HEK293 (cell line): ENCODE data around the gene ZNF540.

Source experiments
- CTCF ChIA-PET: fragments of 350-600 bp; formaldehyde crosslinking; extraction: SDS; loops from one replicate; lab custom pipeline; 2021; ENCODE audit warnings: antibody characterized with exemption; lab: Yijun Ruan, JAX
- POLR2A ChIA-PET: fragments of 300-600 bp; formaldehyde crosslinking; extraction: SDS; loops from one replicate; lab custom pipeline; 2020; ENCODE audit warnings: antibody characterized with exemption, inconsistent platforms; lab: Yijun Ruan, JAX
- H3K27ac ChIP-seq: fragments of 200-500 bp; sonication (Bioruptor generic); 2 replicates; pipeline ENCODE4 v1.5.1; 2014; ENCODE audit warnings: low read depth, low read length, control low read depth, inconsistent platforms; ENCODE audit errors: extremely low read depth
- H3K36me3 ChIP-seq, 2 experiments: fragments of 200-500 bp in 1 of 2; sonication (Bioruptor generic) in 1 of 2; 1 replicate in 1 of 2; 2 replicates in 1 of 2; pipeline ENCODE4 v1.5.1; 2014 to 2017; ENCODE audit warnings: inconsistent platforms in 2 of 2, low read length in 2 of 2; ENCODE audit not compliant: control insufficient read depth in 2 of 2, insufficient read depth in 1 of 2
- H3K4me1 ChIP-seq: fragments of 200-500 bp; sonication (Bioruptor generic); 2 replicates; pipeline ENCODE4 v1.5.1; 2014; ENCODE audit warnings: mild to moderate bottlenecking, low read length, inconsistent platforms; ENCODE audit not compliant: control insufficient read depth, insufficient read depth
- H3K4me3 ChIP-seq: 2 replicates; pipeline ENCODE4 v1.5.1; 2011; ENCODE audit warnings: low read depth, mild to moderate bottlenecking, control low read depth, low read length, moderate library complexity
- H3K9me3 ChIP-seq: fragments of 200-500 bp; sonication (Bioruptor generic); 2 replicates; pipeline ENCODE4 v1.5.1; 2014; ENCODE audit warnings: low read depth, low read length, inconsistent platforms; ENCODE audit not compliant: control insufficient read depth, insufficient read depth
- ELK4 ChIP-seq: IDR thresholded peaks from 2 replicates; pipeline ENCODE4 v1.6.1; 2011; ENCODE audit warnings: mild to moderate bottlenecking, low read depth, low read length, borderline replicate concordance
- MZF1 ChIP-seq: fragments of 450-650 bp; formaldehyde crosslinking; IDR thresholded peaks from 2 replicates; pipeline ENCODE4 v1.5.1; 2017; ENCODE audit warnings: missing biosample characterization, missing genetic modification characterization, borderline replicate concordance
- RBAK ChIP-seq: fragments of 450-650 bp; formaldehyde crosslinking; IDR thresholded peaks from 2 replicates; pipeline ENCODE4 v1.5.1; 2016; ENCODE audit warnings: missing biosample characterization, missing genetic modification characterization
- SP7 ChIP-seq: fragments of 450-650 bp; formaldehyde crosslinking; IDR thresholded peaks from 2 replicates; pipeline ENCODE4 v1.5.1; 2016; ENCODE audit warnings: missing biosample characterization, missing genetic modification characterization
- ZFP69B ChIP-seq: fragments of 450-650 bp; formaldehyde crosslinking; IDR thresholded peaks from 2 replicates; pipeline ENCODE4 v1.5.1; 2016; ENCODE audit warnings: missing biosample characterization, missing genetic modification characterization
- ZNF114 ChIP-seq: fragments of 450-650 bp; formaldehyde crosslinking; IDR thresholded peaks from 2 replicates; pipeline ENCODE4 v1.5.0; 2017; ENCODE audit warnings: missing biosample characterization, missing genetic modification characterization
- ZNF155 ChIP-seq: fragments of 450-650 bp; formaldehyde crosslinking; IDR thresholded peaks from 2 replicates; pipeline ENCODE4 v1.5.1; 2016; ENCODE audit warnings: missing biosample characterization, missing genetic modification characterization
- ZNF404 ChIP-seq: fragments of 450-650 bp; formaldehyde crosslinking; IDR thresholded peaks from 2 replicates; pipeline ENCODE4 v1.5.1; 2017; ENCODE audit warnings: missing biosample characterization, missing genetic modification characterization
- ZNF48 ChIP-seq: fragments of 450-650 bp; formaldehyde crosslinking; IDR thresholded peaks from 2 replicates; pipeline ENCODE4 v1.5.1; 2016; ENCODE audit warnings: missing biosample characterization, missing genetic modification characterization
- ZNF544 ChIP-seq: fragments of 450-650 bp; formaldehyde crosslinking; IDR thresholded peaks from 2 replicates; pipeline ENCODE4 v1.5.0; 2017; ENCODE audit warnings: missing biosample characterization, missing genetic modification characterization
- TF ChIP-seq, protein P1 (sequence below): fragments of 450-650 bp; formaldehyde crosslinking; IDR thresholded peaks from 2 replicates; pipeline ENCODE4 v1.5.1; 2016; ENCODE audit warnings: missing biosample characterization, missing genetic modification characterization
- TF ChIP-seq, protein P2 (sequence below): fragments of 450-650 bp; formaldehyde crosslinking; conservative IDR thresholded peaks from 2 replicates; pipeline ENCODE4 v1.5.1; 2016; ENCODE audit warnings: low read depth, missing biosample characterization, missing genetic modification characterization

ZNF540 gene

DNA sequence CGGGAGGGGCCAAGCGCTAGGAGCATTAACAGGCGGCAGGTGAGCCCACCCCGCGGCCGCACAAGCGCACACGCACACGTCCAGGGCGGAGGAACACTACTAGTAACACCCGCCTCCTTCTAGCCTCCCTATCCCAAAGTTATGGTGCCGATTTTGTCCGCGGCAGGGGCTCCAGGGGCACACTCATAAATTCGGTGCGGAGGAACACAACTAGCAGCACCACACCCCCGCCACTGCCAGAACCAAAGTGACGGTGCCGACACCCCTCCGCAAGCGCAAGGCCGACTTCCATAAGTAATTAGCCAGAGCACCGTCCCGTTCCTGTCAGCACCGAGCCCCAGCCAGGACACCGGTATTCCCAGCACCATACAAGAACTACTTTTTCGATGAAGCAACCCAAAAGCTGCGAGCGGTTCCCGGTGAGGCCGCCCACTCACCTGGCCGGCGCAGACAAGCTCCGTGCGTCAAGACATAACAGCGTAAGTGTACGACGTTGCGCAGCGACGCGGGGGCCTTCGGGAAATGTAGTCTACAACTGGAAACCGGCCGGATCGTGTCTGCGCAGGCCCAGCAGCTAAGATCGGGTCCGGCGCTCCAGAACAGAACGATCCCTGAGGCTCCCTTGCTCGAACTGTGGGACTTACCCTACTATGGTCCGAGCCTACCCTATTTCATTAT, at the start of gene ZNF540, which contains the start of gene ZNF571 (continued):
- no peak for TF ChIP-seq ELK4

- POLR2A ChIA-PET, result interaction anchor here (1.0 kb wide), 1 partner anchor 180 kb away, joined by 3 read pairs; the partner anchor contains the start of gene ZNF527
- CTCF ChIA-PET, result interaction anchor here (0.5 to 1.3 kb wide), 8 partner anchors 24 to 242 kb away, joined by 3 to 8 read pairs (median 4); no protein-coding TSS in a partner anchor
- no peak overlapping the region for H3K27ac ChIP-seq
- TF ChIP-seq RBAK (tag by site-specific recombination) (no peak), SP7 (no peak), ZNF48 (tag by site-specific recombination) (no peak)
- TF ChIP-seq, all 188 proteins: peak for 0
- Histone ChIP-seq H3K4me3 (no peak overlapping the region), H3K9me3 (peaks cover 41% of the 10 kb centered on the region), H3K4me1 (no peaks in the 10 kb centered on the region), H3K36me3 (no peaks in the 10 kb centered on the region)
These were observed 43.3 kb upstream of the ZNF540 start for GRCh38 chr19:37551129-37551993.

- ChIA-PET CTCF (no interaction called here), POLR2A (no interaction called here)
- H3K4me1 ChIP-seq, result no peaks in the 10 kb centered on the region
- no peak overlapping the region for H3K4me3 ChIP-seq
- H3K36me3 ChIP-seq, result peaks cover 5 to 22% of the 10 kb centered on the region in 2 experiments
- H3K27ac ChIP-seq, result no peak overlapping the region
- peaks cover 60% of the 10 kb centered on the region for H3K9me3 ChIP-seq
- TF ChIP-seq ZNF404 (tag by site-specific recombination) (no peak), ZNF114 (no peak), MZF1 (no peak), ZFP69B (no peak), ZNF155 (tag by site-specific recombination) (no peak), ZNF544 (tag by site-specific recombination) (no peak)
- TF ChIP-seq, protein P1, sequence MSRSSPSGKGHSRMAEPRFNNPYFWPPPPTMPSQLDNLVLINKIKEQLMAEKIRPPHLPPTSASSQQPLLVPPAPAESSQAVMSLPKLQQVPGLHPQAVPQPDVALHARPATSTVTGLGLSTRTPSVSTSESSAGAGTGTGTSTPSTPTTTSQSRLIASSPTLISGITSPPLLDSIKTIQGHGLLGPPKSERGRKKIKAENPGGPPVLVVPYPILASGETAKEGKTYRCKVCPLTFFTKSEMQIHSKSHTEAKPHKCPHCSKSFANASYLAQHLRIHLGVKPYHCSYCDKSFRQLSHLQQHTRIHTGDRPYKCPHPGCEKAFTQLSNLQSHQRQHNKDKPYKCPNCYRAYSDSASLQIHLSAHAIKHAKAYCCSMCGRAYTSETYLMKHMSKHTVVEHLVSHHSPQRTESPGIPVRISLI (tag by site-specific recombination), result no peak
- TF ChIP-seq, protein P2, sequence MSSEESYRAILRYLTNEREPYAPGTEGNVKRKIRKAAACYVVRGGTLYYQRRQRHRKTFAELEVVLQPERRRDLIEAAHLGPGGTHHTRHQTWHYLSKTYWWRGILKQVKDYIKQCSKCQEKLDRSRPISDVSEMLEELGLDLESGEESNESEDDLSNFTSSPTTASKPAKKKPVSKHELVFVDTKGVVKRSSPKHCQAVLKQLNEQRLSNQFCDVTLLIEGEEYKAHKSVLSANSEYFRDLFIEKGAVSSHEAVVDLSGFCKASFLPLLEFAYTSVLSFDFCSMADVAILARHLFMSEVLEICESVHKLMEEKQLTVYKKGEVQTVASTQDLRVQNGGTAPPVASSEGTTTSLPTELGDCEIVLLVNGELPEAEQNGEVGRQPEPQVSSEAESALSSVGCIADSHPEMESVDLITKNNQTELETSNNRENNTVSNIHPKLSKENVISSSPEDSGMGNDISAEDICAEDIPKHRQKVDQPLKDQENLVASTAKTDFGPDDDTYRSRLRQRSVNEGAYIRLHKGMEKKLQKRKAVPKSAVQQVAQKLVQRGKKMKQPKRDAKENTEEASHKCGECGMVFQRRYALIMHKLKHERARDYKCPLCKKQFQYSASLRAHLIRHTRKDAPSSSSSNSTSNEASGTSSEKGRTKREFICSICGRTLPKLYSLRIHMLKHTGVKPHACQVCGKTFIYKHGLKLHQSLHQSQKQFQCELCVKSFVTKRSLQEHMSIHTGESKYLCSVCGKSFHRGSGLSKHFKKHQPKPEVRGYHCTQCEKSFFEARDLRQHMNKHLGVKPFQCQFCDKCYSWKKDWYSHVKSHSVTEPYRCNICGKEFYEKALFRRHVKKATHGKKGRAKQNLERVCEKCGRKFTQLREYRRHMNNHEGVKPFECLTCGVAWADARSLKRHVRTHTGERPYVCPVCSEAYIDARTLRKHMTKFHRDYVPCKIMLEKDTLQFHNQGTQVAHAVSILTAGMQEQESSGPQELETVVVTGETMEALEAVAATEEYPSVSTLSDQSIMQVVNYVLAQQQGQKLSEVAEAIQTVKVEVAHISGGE (tag by site-specific recombination), result no peak
These were observed 31.2 kb upstream of the ZNF540 start for GRCh38 chr19:37563518-37563917.
